GM18507 (cell line): ENCODE results near the gene NLRC4.
"Not testable (repeated sequence)": the region's sequence is repeated elsewhere in the genome, so short reads cannot be mapped to it uniquely, and the experiment has no call there.

Source experiments
- DNase-seq: peaks from one replicate; pipeline ENCODE4 v3.0.0; 2011; ENCODE audit warnings: low read depth; ENCODE audit not compliant: insufficient read length; ENCODE audit errors: extremely low spot score
- FAIRE-seq: peaks from 2 replicates; lab custom pipeline; 2011; peaks lifted over from hg19 to GRCh38; lab: Jason Lieb, UNC

NLRC4 gene, protein sequence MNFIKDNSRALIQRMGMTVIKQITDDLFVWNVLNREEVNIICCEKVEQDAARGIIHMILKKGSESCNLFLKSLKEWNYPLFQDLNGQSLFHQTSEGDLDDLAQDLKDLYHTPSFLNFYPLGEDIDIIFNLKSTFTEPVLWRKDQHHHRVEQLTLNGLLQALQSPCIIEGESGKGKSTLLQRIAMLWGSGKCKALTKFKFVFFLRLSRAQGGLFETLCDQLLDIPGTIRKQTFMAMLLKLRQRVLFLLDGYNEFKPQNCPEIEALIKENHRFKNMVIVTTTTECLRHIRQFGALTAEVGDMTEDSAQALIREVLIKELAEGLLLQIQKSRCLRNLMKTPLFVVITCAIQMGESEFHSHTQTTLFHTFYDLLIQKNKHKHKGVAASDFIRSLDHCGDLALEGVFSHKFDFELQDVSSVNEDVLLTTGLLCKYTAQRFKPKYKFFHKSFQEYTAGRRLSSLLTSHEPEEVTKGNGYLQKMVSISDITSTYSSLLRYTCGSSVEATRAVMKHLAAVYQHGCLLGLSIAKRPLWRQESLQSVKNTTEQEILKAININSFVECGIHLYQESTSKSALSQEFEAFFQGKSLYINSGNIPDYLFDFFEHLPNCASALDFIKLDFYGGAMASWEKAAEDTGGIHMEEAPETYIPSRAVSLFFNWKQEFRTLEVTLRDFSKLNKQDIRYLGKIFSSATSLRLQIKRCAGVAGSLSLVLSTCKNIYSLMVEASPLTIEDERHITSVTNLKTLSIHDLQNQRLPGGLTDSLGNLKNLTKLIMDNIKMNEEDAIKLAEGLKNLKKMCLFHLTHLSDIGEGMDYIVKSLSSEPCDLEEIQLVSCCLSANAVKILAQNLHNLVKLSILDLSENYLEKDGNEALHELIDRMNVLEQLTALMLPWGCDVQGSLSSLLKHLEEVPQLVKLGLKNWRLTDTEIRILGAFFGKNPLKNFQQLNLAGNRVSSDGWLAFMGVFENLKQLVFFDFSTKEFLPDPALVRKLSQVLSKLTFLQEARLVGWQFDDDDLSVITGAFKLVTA

GRCh38 chr2:32264422-32265105 is at the start of gene NLRC4:
NLRC4 (minus strand) TSS chr2:32264886; CDS start chr2:32256775, 8,111 bp downstream.
- FAIRE-seq (peak; percentile 86), DNase-seq (peak; percentile 17)

GRCh38 chr2:32310577-32310976 is 45.9 kb upstream of the NLRC4 start:
- DNase-seq: no peak
- FAIRE-seq: no peak

GRCh38 chr2:32293966-32294562 is 29.4 kb upstream of the NLRC4 start:
- FAIRE-seq, DNase-seq: not testable (repeated sequence)

DNA sequence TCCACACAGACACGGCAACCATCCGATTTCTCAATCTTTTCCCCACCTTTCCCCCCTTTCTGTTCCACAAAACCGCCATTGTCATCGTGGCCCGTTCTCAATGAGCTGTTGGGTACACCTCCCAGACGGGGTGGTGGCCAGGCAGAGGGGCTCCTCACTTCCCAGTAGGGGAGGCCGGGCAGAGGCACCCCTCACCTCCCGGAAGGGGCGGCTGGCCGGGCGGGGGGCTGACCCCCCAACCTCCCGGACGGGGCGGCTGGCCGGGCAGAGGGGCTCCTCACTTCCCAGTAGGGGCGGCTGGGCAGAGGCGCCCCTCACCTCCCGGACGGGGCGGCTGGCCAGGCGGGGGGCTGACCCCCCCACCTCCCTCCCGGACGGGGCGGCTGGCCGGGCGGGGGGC is 28.8 kb upstream of the NLRC4 start:
- FAIRE-seq, DNase-seq: not testable (repeated sequence)

GRCh38 chr2:32291746-32292145 is 27.1 kb upstream of the NLRC4 start:
- no peak for DNase-seq
- FAIRE-seq: no peak

- FAIRE-seq: no peak
- DNase-seq: no peak
These were observed 25.3 kb upstream of the NLRC4 start for GRCh38 chr2:32290000-32290339.

DNA sequence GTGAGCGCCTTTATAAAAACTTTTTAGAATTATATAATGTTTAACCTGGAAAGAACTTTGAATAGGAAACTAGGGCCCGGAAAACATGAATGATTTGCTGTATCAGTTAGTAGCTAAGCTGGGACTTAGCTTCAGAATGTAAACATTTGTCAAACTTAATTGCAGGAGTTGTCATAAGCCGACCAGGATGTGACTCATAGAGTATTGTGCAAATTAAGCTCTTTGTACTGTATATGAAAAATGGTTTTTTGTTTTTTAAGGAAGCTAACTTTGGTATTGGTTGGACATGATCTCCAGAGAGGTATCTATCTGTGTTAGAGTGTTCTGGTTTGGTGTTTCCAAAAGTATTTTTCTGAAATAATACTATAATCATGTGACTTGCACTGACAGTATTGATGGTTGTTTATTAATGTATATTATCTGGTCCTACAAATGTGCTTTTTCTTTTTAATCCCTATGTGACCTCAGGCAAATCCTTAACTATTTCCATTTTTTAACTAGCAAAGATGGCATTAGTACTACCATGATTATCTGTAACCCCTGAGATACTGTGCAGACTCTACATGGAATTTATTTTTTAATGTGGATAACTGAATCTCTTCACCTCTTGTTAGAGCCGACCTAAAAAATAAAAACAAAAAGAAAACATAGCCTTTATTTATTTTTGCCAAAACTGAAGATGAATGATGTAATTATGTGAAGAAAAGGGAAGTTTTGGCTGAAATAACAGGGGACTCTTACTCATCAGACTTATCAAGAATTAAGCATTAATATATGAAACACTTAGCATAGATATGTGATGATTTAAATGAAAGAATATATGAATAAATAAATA is 24.7 kb upstream of the NLRC4 start:
- FAIRE-seq (no peak), DNase-seq (no peak)

GRCh38 chr2:32284321-32284720 is 19.6 kb upstream of the NLRC4 start:
- no peak for FAIRE-seq

DNA sequence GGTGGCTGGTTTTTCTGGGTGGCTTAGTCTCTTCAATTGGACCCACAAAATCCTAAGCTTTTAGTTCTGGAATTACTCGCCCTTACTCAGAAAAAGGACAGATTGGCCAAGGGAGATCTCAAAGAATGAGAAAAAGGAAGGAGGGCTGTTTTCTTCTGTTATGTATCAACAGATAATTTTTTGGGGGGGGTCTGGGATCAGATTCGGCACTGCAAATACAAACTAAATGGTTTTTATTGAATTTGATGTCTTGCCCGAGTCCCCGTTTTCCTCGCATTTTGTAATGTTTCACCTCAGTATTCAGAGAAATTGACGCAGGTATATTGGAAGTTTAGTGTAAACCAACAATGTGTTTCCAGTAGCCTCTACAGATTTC is 13.8 kb upstream of the NLRC4 start:
- DNase-seq: no peak
- FAIRE-seq: no peak

More at GRCh38 chr2:32284321-32284720, 19.6 kb upstream of the NLRC4 start:
- DNase-seq: no peak

GRCh38 chr2:32277674-32278477 is 13.2 kb upstream of the NLRC4 start, which contains the start of gene YIPF4:
YIPF4 (plus strand) TSS chr2:32277904; CDS start chr2:32278156, 252 bp downstream.
- peak; percentile 93 for FAIRE-seq

GRCh38 chr2:32277363-32277673 is 12.6 kb upstream of the NLRC4 start:
- FAIRE-seq: no peak
- no peak for DNase-seq

More at GRCh38 chr2:32277674-32278477, 13.2 kb upstream of the NLRC4 start, which contains the start of gene YIPF4:
- peak; percentile 96 for DNase-seq

- DNase-seq, FAIRE-seq: not testable (repeated sequence)
These were observed 11.1 kb upstream of the NLRC4 start for GRCh38 chr2:32275790-32276189.

GRCh38 chr2:32274289-32274688 is 9.6 kb upstream of the NLRC4 start:
- FAIRE-seq: no peak

DNA sequence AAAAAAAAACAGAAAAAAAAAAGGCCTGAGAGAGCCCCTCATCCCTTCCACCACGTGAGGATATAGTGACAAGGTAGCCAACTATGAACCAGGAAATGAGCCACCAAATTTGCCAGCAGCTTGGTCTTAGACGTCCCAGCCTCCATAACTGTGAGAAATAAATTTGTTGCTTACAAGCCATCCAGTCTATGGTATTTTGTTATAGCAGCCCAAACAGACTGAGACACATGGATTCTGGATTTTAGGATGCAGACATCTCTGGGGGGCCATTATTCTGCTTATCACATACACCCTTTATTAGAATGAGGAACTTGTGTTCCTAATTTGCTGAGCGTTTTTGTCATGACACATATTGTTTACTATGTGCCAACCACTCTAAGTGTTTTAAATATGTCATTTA is 7.6 kb upstream of the NLRC4 start:
- DNase-seq (no peak), FAIRE-seq (no peak)

More at GRCh38 chr2:32274289-32274688, 9.6 kb upstream of the NLRC4 start:
- no peak for DNase-seq

- DNase-seq (no peak), FAIRE-seq (no peak)
These were observed 6.4 kb upstream of the NLRC4 start for GRCh38 chr2:32271063-32271462.

- FAIRE-seq: no peak
These were observed 2.6 kb downstream of the NLRC4 start for GRCh38 chr2:32262105-32262504.

GRCh38 chr2:32260376-32260775 is 4.3 kb downstream of the NLRC4 start:
- FAIRE-seq (no peak), DNase-seq (no peak)

More at GRCh38 chr2:32262105-32262504, 2.6 kb downstream of the NLRC4 start:
- no peak for DNase-seq

DNA sequence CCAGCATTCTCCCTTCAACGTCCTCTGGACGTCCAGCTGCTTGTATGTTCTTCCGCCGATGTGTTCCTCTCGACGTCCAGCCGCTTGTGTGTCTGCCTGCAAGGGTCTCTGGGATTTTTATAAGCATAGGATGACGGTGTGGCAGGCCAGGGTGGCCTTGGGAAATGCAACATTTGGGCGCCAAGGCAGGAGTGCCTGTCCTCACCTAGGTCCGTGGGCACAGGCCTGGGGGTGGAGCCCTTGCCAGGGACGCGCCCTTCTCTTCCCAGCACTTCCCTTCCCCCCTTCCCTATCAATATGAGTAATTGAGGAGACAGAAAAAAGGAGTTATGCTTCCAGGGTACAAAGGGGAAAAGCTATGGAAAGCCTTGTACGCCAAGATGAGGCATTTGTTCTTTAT is 6.4 kb downstream of the NLRC4 start:
- FAIRE-seq (no peak), DNase-seq (no peak)
